ENCODE results near the gene SNX2.
"Not testable (repeated sequence)": the region's sequence is repeated elsewhere in the genome, so short reads cannot be mapped to it uniquely, and the experiment has no call there.

- TF ChIP-seq CTCF, POLR2A (IDR thresholded peaks at IDR 0.05): not testable (repeated sequence)
These were observed 13.0 kb upstream of the SNX2 start for GRCh38 chr5:122761896-122762295.
